GM13977 (cell line): ENCODE results near the gene EPHB1.

Experiments
- DNase-seq: peaks from one replicate; pipeline ENCODE4 v3.0.0; 2012; ENCODE audit warnings: low spot score
- CTCF ChIP-seq: IDR thresholded peaks from 2 replicates; pipeline ENCODE4 v1.5.1; 2012; ENCODE audit warnings: mild to moderate bottlenecking, control low read depth; ENCODE audit not compliant: insufficient read depth; ENCODE audit errors: extremely low read depth, missing control alignments
- in situ Hi-C: fragments of 300-500 bp; cut with MboI; formaldehyde crosslinking; loops from one replicate; pipeline ENCODE4 v1.12.0; 2022; ENCODE audit warnings: low sequenced_read_pairs, low pct_unique_long_range_greater_than_20kb, mixed read lengths, inconsistent platforms; ENCODE audit not compliant: unreplicated experiment

Gene EPHB1

GRCh38 chr3:134797741-134798451, 2.8 kb downstream of the EPHB1 start:
- no peak for TF ChIP-seq CTCF
- in situ Hi-C loops = loop anchor here (25.0 kb wide), 1 partner anchor 714 kb away; no protein-coding TSS in a partner anchor
- DNase-seq = no peak

DNA sequence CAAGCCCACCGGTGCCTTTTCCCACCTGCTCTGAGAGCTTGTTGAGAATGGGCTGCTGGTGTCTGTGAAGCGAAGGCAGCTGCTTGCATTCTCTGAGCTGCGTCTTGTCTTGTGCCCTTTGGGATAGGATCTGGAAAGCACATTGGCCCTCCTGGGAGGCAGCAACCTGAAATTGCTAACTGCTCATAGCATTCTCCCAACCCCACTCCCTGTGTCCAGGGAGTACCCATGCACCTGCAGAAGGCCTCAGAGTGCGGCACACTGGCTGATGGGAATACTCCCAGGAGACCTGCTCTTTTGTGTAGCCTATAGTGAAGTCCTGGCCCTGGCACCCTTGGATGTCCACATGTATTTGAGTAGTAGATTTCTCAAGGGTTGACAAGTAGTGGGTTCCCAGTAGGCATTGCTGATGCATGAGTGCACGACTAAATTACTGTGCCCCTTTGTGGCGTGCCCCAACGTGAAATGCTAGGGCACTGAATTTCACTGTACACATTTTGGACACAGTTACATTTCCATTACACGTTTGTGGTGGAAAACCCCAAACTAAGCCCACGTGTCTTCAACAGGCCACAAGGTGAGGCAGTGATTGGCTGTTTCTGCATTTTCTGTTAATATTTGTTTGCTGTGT, 3.7 kb downstream of the EPHB1 start:
- no peak for DNase-seq
- no peak for TF ChIP-seq CTCF
- in situ Hi-C loops = loop anchor here (25.0 kb wide), 1 partner anchor 714 kb away; no protein-coding TSS in a partner anchor

DNA sequence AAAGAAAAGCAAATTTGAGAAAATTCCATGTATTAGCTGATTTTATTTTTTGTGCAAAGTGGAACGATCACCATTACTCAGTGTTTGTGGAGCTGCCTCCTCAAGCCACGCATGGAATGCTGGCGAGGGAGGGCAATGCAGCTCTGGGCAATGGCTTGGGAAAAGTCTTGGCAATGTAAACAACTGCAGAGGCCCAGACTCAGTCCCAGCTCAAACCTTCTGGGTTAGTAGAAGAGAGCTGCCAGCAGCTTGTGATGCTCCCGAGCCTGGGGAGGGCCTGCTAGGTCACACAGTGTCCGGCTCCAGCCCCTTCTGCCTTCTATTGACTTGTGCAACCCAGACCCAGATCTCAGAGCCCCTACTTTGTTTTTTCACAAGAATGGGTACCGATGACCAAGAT, 4.3 kb downstream of the EPHB1 start:
- TF ChIP-seq CTCF = no peak
- no peak for DNase-seq
- in situ Hi-C loops = loop anchor here (25.0 kb wide), 1 partner anchor 713 kb away; no protein-coding TSS in a partner anchor

DNA sequence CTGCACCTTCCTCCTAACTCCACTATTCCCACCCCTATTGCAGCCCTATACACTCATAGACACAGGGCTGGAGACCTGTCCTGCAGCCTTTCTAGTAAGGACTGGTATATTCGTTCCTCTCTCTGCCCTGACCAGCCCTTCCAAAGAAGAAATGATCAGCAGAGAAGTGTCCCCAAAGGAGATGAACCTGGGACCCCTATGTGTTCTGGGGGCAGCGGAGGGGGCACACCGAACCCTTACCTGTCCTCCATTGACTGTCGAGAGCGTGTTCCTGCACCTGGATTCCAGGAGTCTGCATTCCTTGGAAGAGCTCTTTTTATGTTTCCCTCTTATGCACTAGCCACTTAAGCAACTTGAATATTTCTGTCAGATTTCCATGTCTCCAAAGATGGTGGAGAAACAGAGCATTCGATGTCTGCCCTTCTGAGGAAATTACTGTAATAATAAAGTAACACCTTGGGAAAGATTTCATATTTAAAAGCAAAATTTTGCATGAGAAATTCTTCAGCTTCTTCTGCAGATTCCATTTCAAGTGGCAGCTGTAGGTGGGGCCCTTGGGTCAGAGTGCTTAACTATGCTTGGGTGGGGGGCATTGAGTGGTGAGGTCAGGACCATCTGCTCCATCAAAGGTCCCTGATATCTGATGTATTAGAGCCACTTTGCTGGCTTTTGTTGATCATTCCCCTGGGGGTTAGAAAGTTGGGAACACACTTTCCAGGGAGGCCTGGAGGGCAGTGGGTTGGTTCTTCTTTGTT, 6.3 kb downstream of the EPHB1 start:
- in situ Hi-C loops = no loop called here

GRCh38 chr3:134802428-134803050, 7.5 kb downstream of the EPHB1 start:
- DNase-seq = no peak
- TF ChIP-seq CTCF = no peak
- in situ Hi-C loops = no loop called here

More for the DNA sequence above, 6.3 kb downstream of the EPHB1 start:
- no peak for TF ChIP-seq CTCF
- DNase-seq = no peak

- in situ Hi-C loops = no loop called here
- no peak for TF ChIP-seq CTCF
- DNase-seq = no peak
These were observed 8.0 kb downstream of the EPHB1 start for GRCh38 chr3:134803051-134803505.
